HG03060 (cell line): ENCODE data around the gene EBLN2.
"Not testable (repeated sequence)": the region's sequence is repeated elsewhere in the genome, so short reads cannot be mapped to it uniquely, and the experiment has no call there.

Experiments used
- ATAC-seq: cut with Tn5 transposase; IDR thresholded peaks from one replicate; pipeline ENCODE4 v1.9.1; 2021; ENCODE audit warnings: low read depth, moderate number of reproducible peaks; ENCODE audit not compliant: unreplicated experiment

Gene EBLN2

GRCh38 chr3:73056845-73057150, 4.7 kb upstream of the EBLN2 start:
- no peak for ATAC-seq

GRCh38 chr3:73060302-73060723, 1.1 kb upstream of the EBLN2 start:
- ATAC-seq = no peak

- not testable (repeated sequence) for ATAC-seq
Observed at GRCh38 chr3:73066243-73066642, 4.8 kb downstream of the EBLN2 start.

- no peak for ATAC-seq
Observed at GRCh38 chr3:73068419-73068818, 7.0 kb downstream of the EBLN2 start.

- ATAC-seq = no peak
Observed at GRCh38 chr3:73069187-73069586, 7.7 kb downstream of the EBLN2 start.

DNA sequence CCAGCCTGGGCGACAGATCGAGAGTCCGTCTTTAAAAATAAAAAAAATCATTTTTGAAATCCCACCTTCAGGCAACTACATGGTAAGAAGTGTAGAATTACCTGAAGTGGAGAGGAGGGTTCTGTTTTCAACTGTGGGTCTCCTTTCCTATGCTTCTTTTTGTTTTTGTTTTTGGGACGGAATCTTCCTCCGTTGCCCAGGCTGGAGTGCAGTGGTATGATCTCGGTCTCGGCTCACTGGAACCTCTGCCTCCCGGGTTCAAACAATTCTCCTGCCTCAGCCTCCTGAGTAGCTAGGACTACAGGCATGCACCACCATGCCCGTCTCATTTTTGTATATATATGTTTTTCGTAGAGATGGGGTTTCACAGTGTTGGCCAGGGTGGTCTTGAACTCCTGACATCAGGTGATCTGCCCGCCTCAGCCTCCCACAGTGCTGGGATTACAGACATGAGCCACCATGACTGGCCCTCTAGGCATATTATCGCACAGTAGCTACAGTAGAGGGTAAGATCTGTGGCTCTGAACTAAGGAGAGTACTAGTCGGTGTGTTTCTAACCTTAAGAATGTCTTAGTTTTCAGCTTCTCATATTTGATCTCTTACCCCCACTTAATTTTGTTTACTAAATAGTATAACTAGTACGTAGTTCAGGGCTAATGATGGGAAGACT, 8.5 kb downstream of the EBLN2 start:
- ATAC-seq = no peak

- no peak for ATAC-seq
Observed at GRCh38 chr3:73070675-73071575, 9.5 kb downstream of the EBLN2 start.

GRCh38 chr3:73071952-73072351, 10.5 kb downstream of the EBLN2 start:
- no peak for ATAC-seq

GRCh38 chr3:73072634-73073033, 11.2 kb downstream of the EBLN2 start:
- no peak for ATAC-seq

- no peak for ATAC-seq
Observed at GRCh38 chr3:73073091-73073707, 11.7 kb downstream of the EBLN2 start.

- no peak for ATAC-seq
Observed at GRCh38 chr3:73074781-73075180, 13.3 kb downstream of the EBLN2 start.

- ATAC-seq = no peak
Observed at GRCh38 chr3:73080216-73080966, 18.9 kb downstream of the EBLN2 start.

DNA sequence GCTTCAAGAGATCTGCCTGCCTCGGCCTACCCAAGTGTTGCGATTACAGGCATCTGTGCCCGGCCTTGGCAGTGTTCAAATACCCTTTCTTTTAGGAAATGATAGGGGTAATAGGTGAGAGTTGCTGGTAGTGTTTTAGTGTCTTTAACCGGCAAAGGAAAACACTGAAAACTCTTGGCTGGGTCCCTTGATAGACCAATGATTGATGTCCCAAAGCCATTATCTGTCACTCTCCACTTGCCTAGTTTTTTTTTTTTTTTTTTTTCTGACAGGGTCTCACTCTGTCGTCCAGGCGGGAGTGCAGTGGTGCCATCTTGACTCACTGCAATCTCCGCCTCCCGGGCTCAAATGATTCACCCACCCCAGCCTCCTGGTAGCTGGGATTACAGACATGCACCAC, 19.7 kb downstream of the EBLN2 start:
- ATAC-seq = no peak

DNA sequence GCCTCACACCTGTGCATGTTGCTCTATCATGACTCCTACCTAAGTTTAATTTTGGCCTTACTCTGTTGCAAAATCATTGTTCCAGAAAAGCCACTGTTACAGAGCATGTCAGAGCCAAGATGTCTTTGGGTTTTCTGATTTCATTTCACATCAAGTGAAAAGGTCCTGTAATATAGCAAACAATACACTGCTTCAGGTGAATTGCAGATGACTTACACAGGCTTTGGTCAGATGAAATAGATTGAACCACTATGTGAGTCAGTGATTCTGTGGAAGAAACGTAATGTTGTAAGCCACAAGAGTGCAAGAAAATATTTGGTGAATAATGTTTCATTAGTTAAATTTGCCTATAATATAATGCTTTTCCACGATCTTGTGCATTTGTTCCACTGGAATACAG, 22.7 kb downstream of the EBLN2 start:
- ATAC-seq = no peak

DNA sequence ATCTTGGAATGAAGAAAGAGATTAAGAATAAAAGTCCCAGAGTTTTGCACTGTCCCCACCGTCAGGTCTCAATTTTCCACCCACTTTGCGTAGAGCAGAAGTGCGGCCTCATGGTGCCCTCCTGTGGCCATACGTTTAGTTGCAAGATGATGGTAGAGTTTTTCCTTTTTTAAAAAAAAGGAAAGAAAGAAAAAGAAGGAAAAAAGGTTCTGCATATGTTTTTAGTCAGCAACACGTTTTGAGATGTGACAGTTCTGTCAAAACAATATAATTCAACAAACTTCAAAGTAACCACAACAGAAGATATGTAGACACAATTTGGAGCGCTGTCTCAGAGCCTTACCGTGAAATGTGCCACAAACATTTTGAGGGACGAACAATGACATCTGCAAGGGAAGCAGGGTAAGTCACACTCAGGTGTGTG, 24.6 kb downstream of the EBLN2 start:
- ATAC-seq = no peak

DNA sequence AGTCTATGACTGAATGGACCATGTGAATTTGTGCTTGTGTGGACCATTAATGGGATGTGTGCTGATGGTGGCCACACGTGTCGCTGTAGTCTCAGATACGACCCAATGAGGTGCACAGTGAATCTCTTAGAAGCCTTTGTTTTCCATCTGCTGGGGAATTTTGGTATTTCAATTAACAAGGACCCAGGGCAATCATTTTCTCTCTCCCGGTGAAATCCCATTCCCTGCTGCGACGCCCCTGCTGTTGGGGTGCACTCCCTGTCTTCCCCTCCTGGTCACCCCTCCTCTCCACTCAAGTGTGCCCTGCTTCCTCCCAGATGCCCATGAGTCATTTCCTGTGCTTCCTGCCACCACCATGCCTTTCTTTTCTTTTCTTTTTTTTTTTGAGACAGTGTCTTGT, 32.7 kb downstream of the EBLN2 start:
- peak; percentile 60 for ATAC-seq

DNA sequence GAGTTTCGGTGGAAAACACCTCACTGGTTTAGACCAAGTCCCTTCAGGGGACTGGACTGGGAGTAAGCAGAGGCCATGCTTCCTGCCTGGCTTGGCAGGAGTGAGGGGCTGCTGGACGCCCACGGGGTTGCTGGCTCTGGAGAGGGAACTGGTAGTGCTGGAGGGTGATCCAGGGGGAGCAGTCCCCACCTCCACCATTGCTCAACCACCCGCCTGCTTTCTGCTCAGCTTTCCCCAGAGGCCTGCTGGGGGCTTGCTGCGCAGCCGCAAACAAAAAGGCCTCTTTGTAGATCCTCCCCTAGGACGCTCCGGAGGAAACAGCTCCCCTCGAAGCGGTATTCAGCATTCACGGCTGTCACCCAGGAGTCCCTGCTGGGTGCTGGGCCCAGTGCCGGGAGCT, 33.5 kb downstream of the EBLN2 start:
- no peak for ATAC-seq

DNA sequence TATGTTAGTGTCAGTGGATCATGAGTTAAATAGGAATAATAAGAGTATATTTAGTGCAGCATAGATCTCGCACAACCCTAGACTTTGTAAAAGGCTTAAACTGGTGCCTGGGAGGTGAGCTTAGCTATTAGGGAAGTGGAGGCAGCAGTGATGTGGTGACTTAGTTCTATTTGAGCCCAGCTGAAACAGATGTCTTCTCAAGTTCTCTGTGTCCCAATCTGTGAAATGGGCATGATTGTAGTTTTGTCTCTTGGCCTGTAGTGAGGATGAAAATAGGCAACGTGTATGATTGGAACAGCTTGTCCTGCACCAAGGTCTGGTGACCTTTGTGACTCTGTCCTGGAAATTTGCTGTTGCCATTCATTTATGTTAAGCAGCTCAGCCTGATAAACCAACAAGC, 34.7 kb downstream of the EBLN2 start:
- no peak for ATAC-seq

- ATAC-seq = no peak
Observed at GRCh38 chr3:73098026-73098425, 36.6 kb downstream of the EBLN2 start.

DNA sequence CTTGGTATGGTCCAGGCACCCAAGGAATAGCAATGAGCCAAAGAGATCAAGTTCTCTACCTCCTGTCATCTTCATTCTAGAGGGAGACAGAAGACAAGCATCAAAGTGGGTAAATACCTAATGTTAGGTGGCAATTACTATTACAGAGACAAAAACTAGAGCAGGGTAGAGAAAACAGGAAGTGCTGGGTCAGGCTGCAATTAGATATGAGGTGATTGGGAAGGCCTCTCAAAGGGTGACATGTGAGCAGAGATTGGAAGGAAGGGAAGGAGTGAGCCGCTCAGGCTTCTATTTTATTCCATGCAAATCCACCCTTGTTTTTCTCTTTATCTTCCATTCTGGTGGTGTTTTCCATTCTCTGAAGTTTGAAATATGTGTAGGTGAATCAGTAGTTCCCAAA, 37.4 kb downstream of the EBLN2 start:
- no peak for ATAC-seq
